ENCODE measurements around the gene TRIP13.

The TRIP13 gene

GRCh38 chr5:865168-865521, 27.5 kb upstream of the TRIP13 start:
- Histone ChIP-seq H3K36me3 (ENCODE audit: control insufficient read depth in 1 of 2, insufficient read depth in 2 of 2, low read length in 2 of 2) (peaks cover 60 to 80% of the 10 kb centered on the region in 2 donors), H3K4me1 (ENCODE audit: control insufficient read depth in 1 of 2, insufficient read depth in 2 of 2, low read length in 2 of 2) (peaks cover 0 to 6% of the 10 kb centered on the region in 2 donors), H3K4me3 (ENCODE audit: low read depth in 1 of 2, low read length in 2 of 2) (no peak overlapping the region), H3K9me3 (ENCODE audit: control insufficient read depth in 1 of 2, low read length in 2 of 2) (no peaks in the 10 kb centered on the region), H3K27me3 (ENCODE audit: low read depth, low read length) (no peaks in the 10 kb centered on the region), H3K27ac (ENCODE audit: low read length) (no peak overlapping the region)

- Histone ChIP-seq H3K27me3 (ENCODE audit: low read depth, low read length) (no peaks in the 10 kb centered on the region), H3K4me3 (ENCODE audit: low read depth in 1 of 2, low read length in 2 of 2) (no peak overlapping the region), H3K4me1 (ENCODE audit: control insufficient read depth in 1 of 2, insufficient read depth in 2 of 2, low read length in 2 of 2) (peaks cover 0 to 6% of the 10 kb centered on the region in 2 donors), H3K9me3 (ENCODE audit: control insufficient read depth in 1 of 2, low read length in 2 of 2) (no peaks in the 10 kb centered on the region), H3K27ac (ENCODE audit: low read length) (no peak overlapping the region), H3K36me3 (ENCODE audit: control insufficient read depth in 1 of 2, insufficient read depth in 2 of 2, low read length in 2 of 2) (peaks cover 66 to 80% of the 10 kb centered on the region in 2 donors)
These were observed 26.9 kb upstream of the TRIP13 start for GRCh38 chr5:865771-866170.

GRCh38 chr5:867300-867870, 25.3 kb upstream of the TRIP13 start:
- Histone ChIP-seq H3K27ac (ENCODE audit: low read length) (no peak overlapping the region), H3K9me3 (ENCODE audit: control insufficient read depth in 1 of 2, low read length in 2 of 2) (no peaks in the 10 kb centered on the region), H3K4me3 (ENCODE audit: low read depth in 1 of 2, low read length in 2 of 2) (no peak overlapping the region), H3K27me3 (ENCODE audit: low read depth, low read length) (no peaks in the 10 kb centered on the region), H3K36me3 (ENCODE audit: control insufficient read depth in 1 of 2, insufficient read depth in 2 of 2, low read length in 2 of 2) (peaks cover 80 to 93% of the 10 kb centered on the region in 2 donors), H3K4me1 (ENCODE audit: control insufficient read depth in 1 of 2, insufficient read depth in 2 of 2, low read length in 2 of 2) (peaks cover 0 to 6% of the 10 kb centered on the region in 2 donors)

- H3K36me3 ChIP-seq (ENCODE audit: control insufficient read depth in 1 of 2, insufficient read depth in 2 of 2, low read length in 2 of 2), result peaks cover 80 to 92% of the 10 kb centered on the region in 2 donors
- H3K9me3 ChIP-seq (ENCODE audit: control insufficient read depth in 1 of 2, low read length in 2 of 2), result no peaks in the 10 kb centered on the region
- no peak overlapping the region for H3K4me3 ChIP-seq (ENCODE audit: low read depth in 1 of 2, low read length in 2 of 2)
- peaks cover 0 to 6% of the 10 kb centered on the region in 2 donors for H3K4me1 ChIP-seq (ENCODE audit: control insufficient read depth in 1 of 2, insufficient read depth in 2 of 2, low read length in 2 of 2)
- no peaks in the 10 kb centered on the region for H3K27me3 ChIP-seq (ENCODE audit: low read depth, low read length)
- no peak overlapping the region for H3K27ac ChIP-seq (ENCODE audit: low read length)
These were observed 24.1 kb upstream of the TRIP13 start for GRCh38 chr5:868428-869135.

- H3K27ac ChIP-seq (ENCODE audit: low read length), result no peak overlapping the region
- H3K27me3 ChIP-seq (ENCODE audit: low read depth, low read length), result no peaks in the 10 kb centered on the region
- no peak overlapping the region for H3K4me3 ChIP-seq (ENCODE audit: low read depth in 1 of 2, low read length in 2 of 2)
- H3K36me3 ChIP-seq (ENCODE audit: control insufficient read depth in 1 of 2, insufficient read depth in 2 of 2, low read length in 2 of 2), result peaks cover 78 to 95% of the 10 kb centered on the region in 2 donors
- no peaks in the 10 kb centered on the region for H3K4me1 ChIP-seq (ENCODE audit: control insufficient read depth in 1 of 2, insufficient read depth in 2 of 2, low read length in 2 of 2)
- no peaks in the 10 kb centered on the region for H3K9me3 ChIP-seq (ENCODE audit: control insufficient read depth in 1 of 2, low read length in 2 of 2)
These were observed 21.7 kb upstream of the TRIP13 start for GRCh38 chr5:870956-871355.

GRCh38 chr5:871596-872298, 20.9 kb upstream of the TRIP13 start:
- Histone ChIP-seq H3K9me3 (ENCODE audit: control insufficient read depth in 1 of 2, low read length in 2 of 2) (no peaks in the 10 kb centered on the region), H3K4me3 (ENCODE audit: low read depth in 1 of 2, low read length in 2 of 2) (no peak overlapping the region), H3K27me3 (ENCODE audit: low read depth, low read length) (no peaks in the 10 kb centered on the region), H3K27ac (ENCODE audit: low read length) (no peak overlapping the region), H3K36me3 (ENCODE audit: control insufficient read depth in 1 of 2, insufficient read depth in 2 of 2, low read length in 2 of 2) (peaks cover 80 to 95% of the 10 kb centered on the region in 2 donors), H3K4me1 (ENCODE audit: control insufficient read depth in 1 of 2, insufficient read depth in 2 of 2, low read length in 2 of 2) (no peaks in the 10 kb centered on the region)

- Histone ChIP-seq H3K9me3 (ENCODE audit: control insufficient read depth in 1 of 2, low read length in 2 of 2) (no peaks in the 10 kb centered on the region), H3K36me3 (ENCODE audit: control insufficient read depth in 1 of 2, insufficient read depth in 2 of 2, low read length in 2 of 2) (peaks cover 82 to 95% of the 10 kb centered on the region in 2 donors), H3K4me1 (ENCODE audit: control insufficient read depth in 1 of 2, insufficient read depth in 2 of 2, low read length in 2 of 2) (no peaks in the 10 kb centered on the region), H3K4me3 (ENCODE audit: low read depth in 1 of 2, low read length in 2 of 2) (no peak overlapping the region), H3K27ac (ENCODE audit: low read length) (no peak overlapping the region), H3K27me3 (ENCODE audit: low read depth, low read length) (no peaks in the 10 kb centered on the region)
These were observed 20.4 kb upstream of the TRIP13 start for GRCh38 chr5:872301-872700.

GRCh38 chr5:873328-873727, 19.4 kb upstream of the TRIP13 start:
- Histone ChIP-seq H3K36me3 (ENCODE audit: control insufficient read depth in 1 of 2, insufficient read depth in 2 of 2, low read length in 2 of 2) (peaks cover 81 to 95% of the 10 kb centered on the region in 2 donors), H3K4me1 (ENCODE audit: control insufficient read depth in 1 of 2, insufficient read depth in 2 of 2, low read length in 2 of 2) (no peaks in the 10 kb centered on the region), H3K9me3 (ENCODE audit: control insufficient read depth in 1 of 2, low read length in 2 of 2) (no peaks in the 10 kb centered on the region), H3K27me3 (ENCODE audit: low read depth, low read length) (no peaks in the 10 kb centered on the region), H3K27ac (ENCODE audit: low read length) (no peak overlapping the region), H3K4me3 (ENCODE audit: low read depth in 1 of 2, low read length in 2 of 2) (no peak overlapping the region)

- H3K36me3 ChIP-seq (ENCODE audit: control insufficient read depth in 1 of 2, insufficient read depth in 2 of 2, low read length in 2 of 2), result peaks cover 58 to 73% of the 10 kb centered on the region in 2 donors
- H3K4me1 ChIP-seq (ENCODE audit: control insufficient read depth in 1 of 2, insufficient read depth in 2 of 2, low read length in 2 of 2), result no peaks in the 10 kb centered on the region
- H3K9me3 ChIP-seq (ENCODE audit: control insufficient read depth in 1 of 2, low read length in 2 of 2), result no peaks in the 10 kb centered on the region
- H3K27ac ChIP-seq (ENCODE audit: low read length), result no peak overlapping the region
- no peak overlapping the region for H3K4me3 ChIP-seq (ENCODE audit: low read depth in 1 of 2, low read length in 2 of 2)
- H3K27me3 ChIP-seq (ENCODE audit: low read depth, low read length), result no peaks in the 10 kb centered on the region
These were observed 16.8 kb upstream of the TRIP13 start for GRCh38 chr5:875931-876330.

- Histone ChIP-seq H3K27ac (ENCODE audit: low read length) (no peak overlapping the region), H3K27me3 (ENCODE audit: low read depth, low read length) (no peaks in the 10 kb centered on the region), H3K4me1 (ENCODE audit: control insufficient read depth in 1 of 2, insufficient read depth in 2 of 2, low read length in 2 of 2) (no peaks in the 10 kb centered on the region), H3K9me3 (ENCODE audit: control insufficient read depth in 1 of 2, low read length in 2 of 2) (no peaks in the 10 kb centered on the region), H3K36me3 (ENCODE audit: control insufficient read depth in 1 of 2, insufficient read depth in 2 of 2, low read length in 2 of 2) (peaks cover 58 to 73% of the 10 kb centered on the region in 2 donors), H3K4me3 (ENCODE audit: low read depth in 1 of 2, low read length in 2 of 2) (no peak overlapping the region)
These were observed 16.0 kb upstream of the TRIP13 start for GRCh38 chr5:876398-877365.

- Histone ChIP-seq H3K4me3 (ENCODE audit: low read depth in 1 of 2, low read length in 2 of 2) (no peak overlapping the region), H3K27me3 (ENCODE audit: low read depth, low read length) (no peaks in the 10 kb centered on the region), H3K9me3 (ENCODE audit: control insufficient read depth in 1 of 2, low read length in 2 of 2) (no peaks in the 10 kb centered on the region), H3K4me1 (ENCODE audit: control insufficient read depth in 1 of 2, insufficient read depth in 2 of 2, low read length in 2 of 2) (no peaks in the 10 kb centered on the region), H3K36me3 (ENCODE audit: control insufficient read depth in 1 of 2, insufficient read depth in 2 of 2, low read length in 2 of 2) (peaks cover 62 to 67% of the 10 kb centered on the region in 2 donors), H3K27ac (ENCODE audit: low read length) (no peak overlapping the region)
These were observed 14.6 kb upstream of the TRIP13 start for GRCh38 chr5:878125-878524.
